ENCODE measurements around the gene VPS13D. TPM values are rescaled to one million over a fixed set of nuclear protein-coding genes. Genes with fewer than 3 reads are reported as not detected.
"Not testable (repeated sequence)": the region's sequence is repeated elsewhere in the genome, so short reads cannot be mapped to it uniquely, and the experiment has no call there.

VPS13D gene
- total RNA-seq, 1 experiment from 2014 or later: 16.0 TPM

DNA sequence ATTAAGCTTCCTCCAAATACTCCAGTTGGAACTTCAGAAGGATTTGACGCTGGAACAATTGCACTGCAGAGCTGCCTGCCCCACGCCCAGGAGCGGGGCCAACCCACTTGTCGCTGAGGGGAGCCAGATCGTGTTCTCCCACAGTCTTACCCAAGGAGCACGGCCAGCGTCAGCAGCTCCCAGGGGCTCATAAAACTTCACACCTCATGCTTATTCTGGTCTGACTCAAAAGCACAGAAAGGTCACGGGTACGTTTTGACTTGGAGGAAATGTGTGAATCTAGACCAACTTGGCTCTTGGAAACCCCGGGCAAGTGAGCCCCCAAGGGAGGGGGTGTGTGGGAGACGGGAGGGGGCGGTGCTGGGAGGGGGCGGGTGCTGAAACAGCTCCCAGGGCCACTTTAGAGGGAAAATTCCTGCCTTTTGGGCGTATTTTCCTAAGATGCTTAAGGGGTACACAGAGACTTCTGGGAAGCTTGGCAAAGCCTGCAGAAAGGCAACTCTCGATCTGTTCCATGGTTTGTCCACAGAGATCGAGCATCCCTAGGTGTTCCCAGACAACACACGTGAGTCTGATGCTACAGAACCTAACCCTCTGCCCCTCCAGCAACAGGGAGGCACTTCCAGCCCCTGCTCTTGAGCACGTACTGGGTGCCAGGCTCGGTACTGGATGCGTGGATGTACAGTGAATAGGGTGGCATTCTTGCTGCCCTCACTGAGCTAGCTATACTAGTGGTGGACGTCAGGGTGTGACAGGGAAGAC is 289.3 kb downstream of the VPS13D start:
- DNase-seq (ENCODE audit: low read depth): no peak
- in situ Hi-C loops (cut with HindIII; ENCODE audit: low pct_unique_long_range_greater_than_20kb, low sequenced_read_pairs): no loop called here

DNA sequence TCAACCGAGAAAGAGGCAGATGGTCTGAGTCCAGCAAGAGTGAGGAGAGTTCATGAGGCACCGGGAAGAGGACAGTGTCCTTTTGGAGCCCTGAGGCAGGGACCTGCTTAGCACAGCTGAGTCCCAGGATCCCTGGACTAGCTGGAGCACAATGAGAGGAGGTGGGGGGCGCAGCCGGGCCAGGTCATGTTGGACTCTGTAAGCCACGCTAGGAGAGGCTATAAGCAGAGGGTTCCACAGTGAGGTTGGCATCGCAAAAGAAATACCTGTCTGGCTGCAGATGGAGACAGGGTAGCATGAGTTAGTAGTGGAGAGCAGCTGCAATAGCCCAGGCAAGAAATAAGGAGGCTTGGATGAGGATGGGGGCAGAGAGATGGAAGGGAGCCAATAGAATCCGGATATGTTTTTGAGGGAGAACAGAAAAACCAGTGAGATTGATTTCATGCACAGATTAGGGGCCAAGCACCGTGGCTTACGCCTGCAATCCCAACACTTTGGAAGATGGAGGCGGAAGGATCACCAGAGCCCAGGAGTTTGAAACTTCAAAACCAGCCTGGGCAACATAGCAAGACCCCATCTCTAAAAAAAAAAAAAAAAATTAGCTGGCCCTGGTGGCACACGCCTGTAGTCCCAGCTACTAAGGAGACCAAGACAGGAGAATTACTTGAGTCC is 290.0 kb downstream of the VPS13D start:
- in situ Hi-C loops (cut with HindIII; ENCODE audit: low pct_unique_long_range_greater_than_20kb, low sequenced_read_pairs): no loop called here
- no peak for DNase-seq (ENCODE audit: low read depth)

DNA sequence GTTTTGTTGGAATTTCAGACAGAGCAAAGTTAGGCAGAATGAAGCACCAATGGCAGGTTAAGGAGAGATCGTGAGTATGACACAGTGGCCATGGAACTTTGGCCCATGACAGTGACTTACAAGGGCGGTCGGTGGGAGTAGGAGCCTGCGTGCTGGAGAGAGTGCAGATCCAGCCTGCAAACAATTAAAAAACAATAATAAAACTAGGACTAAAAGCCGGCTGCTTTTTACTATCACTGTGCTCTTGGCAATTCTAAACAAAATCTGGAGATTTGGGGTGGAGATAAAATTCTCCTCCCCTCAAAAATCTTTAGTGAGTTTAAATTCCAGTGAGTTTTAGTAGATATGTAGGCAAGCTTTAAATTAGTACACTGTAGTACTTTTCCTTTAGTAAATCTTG is 291.3 kb downstream of the VPS13D start:
- in situ Hi-C loops (cut with HindIII; ENCODE audit: low pct_unique_long_range_greater_than_20kb, low sequenced_read_pairs): no loop called here

DNA sequence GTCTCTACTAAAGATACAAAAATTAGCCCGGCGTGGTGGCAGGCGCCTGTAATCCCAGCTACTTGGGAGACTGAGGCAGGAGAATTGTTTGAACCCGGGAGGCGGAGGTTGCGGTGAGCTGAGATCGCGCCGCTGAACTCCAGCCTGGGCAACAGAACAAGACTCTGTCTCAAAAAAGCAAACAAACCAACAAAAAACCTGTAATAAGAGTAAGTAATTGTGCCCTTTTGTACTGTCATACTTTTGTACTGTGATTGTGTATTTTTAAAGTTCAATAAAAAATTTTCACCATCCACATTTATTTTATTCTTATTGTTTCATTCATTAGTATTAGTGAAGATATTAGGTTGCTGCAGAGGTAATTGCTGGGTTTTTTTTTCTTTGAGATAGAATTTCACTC is 292.9 kb downstream of the VPS13D start:
- DNase-seq (ENCODE audit: low read depth); in situ Hi-C loops (cut with HindIII; ENCODE audit: low pct_unique_long_range_greater_than_20kb, low sequenced_read_pairs): not testable (repeated sequence)

More for the DNA sequence above, 291.3 kb downstream of the VPS13D start:
- no peak for DNase-seq (ENCODE audit: low read depth)

DNA sequence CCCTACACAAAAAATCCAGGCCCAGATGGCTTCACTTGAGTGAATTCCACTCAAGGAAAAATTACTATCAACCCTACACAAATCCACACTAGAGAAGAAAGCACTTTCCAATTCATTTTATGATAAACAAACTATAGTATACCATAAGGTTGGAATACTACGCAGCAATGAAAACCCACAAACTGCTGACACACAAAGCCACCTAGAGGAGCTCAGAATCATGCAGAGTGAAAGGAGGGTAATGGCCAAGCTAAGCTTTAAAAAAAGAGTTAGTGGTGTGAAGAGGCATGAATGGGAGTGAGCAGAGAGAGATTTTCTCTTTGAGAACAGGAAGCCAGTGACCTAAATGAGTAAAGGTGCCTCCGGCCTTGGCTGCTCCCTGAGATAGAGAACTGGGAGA is 294.4 kb downstream of the VPS13D start:
- no peak for DNase-seq (ENCODE audit: low read depth)
- in situ Hi-C loops (cut with HindIII; ENCODE audit: low pct_unique_long_range_greater_than_20kb, low sequenced_read_pairs): no loop called here

DNA sequence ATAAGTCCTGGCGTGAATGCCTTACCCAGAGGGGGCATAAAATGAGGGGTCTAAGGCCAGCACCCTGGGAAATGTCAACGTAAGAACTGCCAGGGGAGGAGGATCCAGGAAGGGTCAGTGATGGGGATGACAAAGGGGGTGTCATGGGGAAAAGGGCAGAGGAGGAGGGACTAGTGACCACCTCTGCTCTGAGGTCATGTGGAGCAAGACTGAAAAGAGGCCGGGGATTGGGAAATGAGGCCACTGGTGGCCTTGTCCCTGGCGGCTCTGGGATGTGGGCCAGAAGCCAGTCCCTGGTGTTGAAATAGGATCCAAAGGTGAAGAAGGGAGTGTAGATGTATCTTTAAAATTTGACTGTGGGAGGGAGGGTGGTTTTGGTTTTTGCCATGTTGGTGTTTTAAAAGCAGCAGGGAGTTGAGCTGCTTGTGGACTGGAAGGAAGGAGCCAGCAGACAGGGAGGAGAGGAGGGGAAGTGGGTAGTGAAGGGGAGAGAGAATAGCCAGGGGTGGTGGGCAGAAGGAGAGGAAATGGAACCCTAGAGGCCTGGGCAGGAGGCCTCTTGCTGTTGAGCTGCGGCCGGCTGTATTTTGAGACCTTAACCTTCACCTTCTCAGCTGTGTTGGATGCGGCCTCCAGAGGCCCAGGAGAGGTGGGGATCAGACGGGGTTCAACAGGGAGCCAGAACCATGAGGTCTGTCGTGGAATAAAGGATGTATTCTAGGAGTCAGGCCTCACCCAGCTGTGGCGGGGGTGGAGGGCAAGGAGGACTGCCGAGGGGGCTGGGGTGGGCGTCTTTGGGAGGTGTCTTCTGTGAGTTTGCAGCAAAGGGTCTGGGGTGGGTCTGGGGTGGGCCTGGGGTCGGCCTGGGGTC is 295.7 kb downstream of the VPS13D start:
- no peak for DNase-seq (ENCODE audit: low read depth)
- in situ Hi-C loops (cut with HindIII; ENCODE audit: low pct_unique_long_range_greater_than_20kb, low sequenced_read_pairs): no loop called here

DNA sequence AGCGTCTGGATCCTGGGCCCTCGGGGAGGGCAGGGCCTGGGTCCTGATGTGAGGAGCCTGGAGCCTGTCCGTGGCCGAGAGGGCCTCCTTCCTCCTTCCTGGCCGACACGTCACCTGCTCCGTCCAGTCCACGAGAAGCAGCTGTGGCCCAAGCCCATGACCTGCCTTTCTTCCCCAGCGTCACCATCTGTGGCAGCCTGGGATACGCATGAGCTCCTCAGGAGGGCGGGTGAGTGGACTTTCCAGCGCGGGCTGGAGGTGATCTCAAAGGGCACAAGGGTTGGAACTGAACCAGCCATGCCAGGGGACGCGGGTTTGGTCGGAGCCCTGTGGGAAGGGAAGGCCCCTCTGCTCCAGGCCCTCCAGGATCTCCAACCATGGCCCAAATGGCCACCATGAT is 297.7 kb downstream of the VPS13D start:
- in situ Hi-C loops (cut with HindIII; ENCODE audit: low pct_unique_long_range_greater_than_20kb, low sequenced_read_pairs): no loop called here
- DNase-seq (ENCODE audit: low read depth): no peak

DNA sequence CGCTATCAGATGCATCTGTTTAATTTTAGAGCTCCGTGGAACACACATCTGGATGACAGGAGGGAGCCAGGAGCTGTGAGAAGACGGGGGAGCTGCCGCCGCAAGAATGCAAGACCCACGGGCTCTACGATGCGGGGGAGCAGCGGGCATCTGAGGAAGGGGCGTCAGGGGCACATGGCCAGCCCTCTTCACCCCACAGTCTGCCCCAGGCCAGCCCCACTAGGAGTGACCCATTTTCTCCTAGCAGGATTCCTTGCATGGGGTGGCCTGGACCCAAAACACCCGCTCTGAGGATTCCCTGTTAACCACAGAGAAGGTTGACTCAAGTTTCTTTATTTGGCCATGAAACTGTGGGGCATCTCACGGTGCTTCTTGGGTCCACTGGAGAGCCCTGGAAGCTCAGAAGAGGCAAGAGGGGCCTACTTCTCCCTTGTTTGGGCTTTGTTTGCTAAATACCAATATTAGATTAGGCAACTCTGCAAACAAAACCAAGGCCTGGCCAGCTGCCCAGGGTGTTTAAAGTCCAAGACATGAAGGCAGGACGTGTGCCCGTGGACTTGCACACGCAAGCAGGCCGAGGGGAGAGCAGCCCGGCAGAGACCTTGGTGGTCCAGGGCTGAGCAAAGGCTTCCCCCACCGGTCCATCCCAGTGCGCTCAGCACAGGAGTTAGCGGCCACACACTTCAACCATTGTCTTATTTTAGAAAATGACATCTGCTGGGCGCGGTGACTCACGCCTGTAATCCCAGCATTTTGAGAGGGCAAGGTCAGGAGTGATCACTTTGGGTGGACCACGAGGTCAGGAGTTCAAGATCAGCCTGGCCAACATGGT is 298.4 kb downstream of the VPS13D start:
- DNase-seq (ENCODE audit: low read depth): no peak
- in situ Hi-C loops (cut with HindIII; ENCODE audit: low pct_unique_long_range_greater_than_20kb, low sequenced_read_pairs): no loop called here

DNA sequence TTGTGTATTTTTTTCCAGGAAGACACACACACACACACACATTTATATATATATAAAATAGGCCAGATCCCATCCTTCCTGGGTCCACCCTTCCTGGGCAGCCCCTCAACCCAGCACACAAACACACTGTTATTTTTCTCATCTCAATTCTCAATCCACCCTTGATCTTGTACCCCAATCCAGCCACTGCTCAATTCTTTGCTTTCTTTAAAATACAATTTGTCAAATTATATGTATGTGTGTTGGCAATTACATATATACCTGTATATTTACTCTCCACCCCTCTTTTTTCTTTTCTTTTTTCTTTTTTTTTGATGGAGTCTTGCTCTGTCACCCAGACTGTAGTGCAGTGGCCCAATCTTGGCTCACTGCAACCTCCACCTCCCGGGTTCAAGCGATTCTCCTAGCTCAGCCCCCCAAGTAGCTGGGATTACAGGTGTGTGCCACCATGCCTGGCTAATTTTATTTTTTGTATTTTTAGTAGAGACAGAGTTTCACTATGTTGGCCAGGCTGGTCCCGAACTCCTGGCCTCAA is 299.9 kb downstream of the VPS13D start:
- in situ Hi-C loops (cut with HindIII; ENCODE audit: low pct_unique_long_range_greater_than_20kb, low sequenced_read_pairs): no loop called here
- DNase-seq (ENCODE audit: low read depth): no peak

DNA sequence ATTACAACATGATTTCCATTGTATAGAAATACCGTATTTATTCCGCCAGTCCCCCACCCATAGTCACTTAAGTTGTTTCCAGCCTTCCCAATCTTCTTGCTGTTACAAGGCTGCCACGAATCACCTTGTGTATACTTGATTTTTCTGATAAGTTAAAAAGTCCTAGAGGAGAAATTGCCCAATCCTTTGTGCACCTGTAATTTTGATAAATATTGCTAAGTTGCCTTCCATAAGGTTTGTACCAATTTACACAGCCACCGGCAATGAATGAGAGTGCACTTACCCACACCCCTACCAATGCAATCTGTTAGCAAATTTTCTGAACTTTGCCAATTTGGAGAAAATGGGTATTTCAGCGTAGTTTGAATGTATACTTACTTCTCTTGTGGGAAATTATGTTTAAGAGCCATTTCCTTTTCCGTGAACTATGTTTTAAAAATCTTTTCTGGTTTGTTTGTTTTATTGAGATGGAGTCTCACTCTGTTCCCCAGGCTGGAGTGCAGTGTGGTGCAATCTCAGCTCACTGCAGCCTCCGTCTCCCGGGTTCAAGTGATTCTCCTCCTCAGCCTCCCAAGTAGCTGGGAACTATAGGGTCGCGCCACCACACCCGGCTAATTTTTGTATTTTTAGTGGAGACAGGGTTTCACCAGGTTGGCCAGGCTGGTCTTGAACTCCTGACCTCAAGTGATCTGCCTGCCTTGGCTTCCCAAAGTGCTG is 300.8 kb downstream of the VPS13D start:
- DNase-seq (ENCODE audit: low read depth): no peak
- in situ Hi-C loops (cut with HindIII; ENCODE audit: low pct_unique_long_range_greater_than_20kb, low sequenced_read_pairs): no loop called here

DNA sequence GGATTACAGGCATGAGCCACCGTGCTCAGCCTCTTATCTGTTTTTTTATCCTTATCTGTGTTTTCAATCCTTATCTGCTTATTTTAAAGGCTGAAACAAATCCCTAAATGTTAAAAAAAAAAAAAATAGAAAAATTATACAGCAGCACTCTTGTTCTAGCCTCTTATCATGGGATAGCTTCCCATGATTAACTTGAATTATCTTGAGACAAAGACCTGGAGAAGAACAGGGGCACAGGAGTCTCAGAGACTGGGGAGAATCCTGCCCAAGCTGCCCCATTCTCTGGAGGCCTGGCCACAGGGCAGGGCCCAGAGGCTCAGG is 301.3 kb downstream of the VPS13D start:
- in situ Hi-C loops (cut with HindIII; ENCODE audit: low pct_unique_long_range_greater_than_20kb, low sequenced_read_pairs): no loop called here
- no peak for DNase-seq (ENCODE audit: low read depth)

DNA sequence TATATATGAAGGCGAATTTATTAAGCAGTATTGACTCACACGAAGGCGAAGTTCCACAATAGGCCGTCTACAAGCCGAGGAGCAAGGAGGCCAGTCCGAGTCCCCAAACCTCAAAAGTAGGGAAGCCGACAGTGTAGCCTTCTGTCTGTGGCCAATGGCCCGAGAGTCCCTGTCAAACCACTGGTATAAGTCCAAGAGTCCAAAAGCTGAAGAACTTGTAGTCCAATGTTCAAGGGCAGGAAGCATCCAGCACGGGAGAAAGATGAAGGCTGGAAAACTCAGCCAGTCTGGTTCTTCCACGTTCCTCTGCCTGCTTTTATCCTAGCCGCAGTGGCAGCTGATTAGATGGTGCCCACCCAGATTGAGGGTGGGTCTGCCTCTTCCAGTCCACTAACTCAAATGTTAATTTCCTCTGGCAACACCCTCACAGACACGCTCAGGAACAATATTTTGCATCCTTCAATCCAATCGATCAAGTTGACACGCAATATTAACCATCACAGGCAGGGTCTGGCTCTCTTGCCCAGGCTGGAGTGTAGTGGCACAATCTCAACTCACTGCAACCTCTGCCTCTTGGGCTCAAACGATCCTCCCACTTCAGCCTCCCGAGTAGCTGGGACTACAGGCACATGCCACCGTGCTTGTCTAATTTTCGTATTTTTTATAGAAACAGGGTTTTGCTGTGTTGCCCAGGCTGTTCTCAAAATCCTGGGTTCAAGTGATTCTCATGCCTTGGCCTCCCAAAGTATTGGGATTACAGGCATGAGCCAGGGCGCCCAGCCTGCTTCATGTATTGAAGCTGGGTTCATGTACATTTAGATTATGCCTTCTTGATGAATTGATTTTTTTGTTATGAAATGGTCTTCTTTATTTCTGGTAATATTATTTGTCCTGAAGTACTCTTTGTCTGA is 302.8 kb downstream of the VPS13D start:
- in situ Hi-C loops (cut with HindIII; ENCODE audit: low pct_unique_long_range_greater_than_20kb, low sequenced_read_pairs): no loop called here
- DNase-seq (ENCODE audit: low read depth): no peak

DNA sequence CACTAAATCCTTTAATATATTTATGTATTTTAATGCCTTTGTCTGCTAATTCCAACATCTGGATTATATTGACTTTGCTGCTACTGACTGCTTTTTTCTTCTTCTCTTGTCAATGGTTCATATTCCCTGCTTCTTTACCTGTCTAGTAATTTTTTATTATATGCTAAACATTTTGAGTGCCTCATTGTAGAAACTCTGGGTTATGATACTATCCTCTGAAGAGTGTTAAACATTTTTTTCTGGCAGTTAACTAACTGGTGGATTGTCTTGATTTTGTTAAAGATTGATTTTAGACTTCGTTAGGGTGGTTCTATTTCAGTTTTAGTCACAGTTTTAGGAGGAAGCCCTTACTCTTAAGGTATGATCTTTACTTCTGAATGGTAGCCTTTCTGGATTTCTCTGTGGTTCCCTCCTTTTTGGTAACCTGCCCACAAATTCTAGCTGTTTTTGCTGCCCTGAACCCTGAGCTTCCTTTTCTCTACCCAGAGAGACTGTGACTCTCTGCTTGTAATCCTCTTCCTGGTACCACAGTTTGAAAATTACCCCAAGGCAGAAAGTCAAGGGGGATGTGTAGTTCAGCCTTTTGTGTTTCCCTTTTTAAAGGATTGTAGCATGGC is 306.3 kb downstream of the VPS13D start:
- in situ Hi-C loops (cut with HindIII; ENCODE audit: low pct_unique_long_range_greater_than_20kb, low sequenced_read_pairs): no loop called here
- no peak for DNase-seq (ENCODE audit: low read depth)

DNA sequence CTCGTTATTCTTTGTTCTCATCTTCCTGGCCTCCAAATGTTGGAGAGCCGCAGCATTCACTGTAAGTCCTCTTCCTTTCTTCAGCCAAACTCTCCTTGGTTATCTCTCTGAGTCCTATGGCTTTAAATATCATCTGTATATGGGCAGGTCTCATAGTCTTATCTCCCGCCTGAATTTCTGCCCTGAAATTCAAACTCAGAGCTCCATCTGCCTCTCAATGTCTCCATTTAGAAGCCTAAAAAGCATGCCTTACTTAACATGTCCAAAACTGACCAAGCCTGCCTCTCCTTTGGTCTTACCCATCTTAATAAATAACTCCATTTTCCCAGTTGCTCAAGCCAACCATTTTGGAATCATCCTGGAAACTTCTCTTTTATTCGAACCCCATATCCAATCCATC is 307.5 kb downstream of the VPS13D start:
- in situ Hi-C loops (cut with HindIII; ENCODE audit: low pct_unique_long_range_greater_than_20kb, low sequenced_read_pairs): no loop called here
- no peak for DNase-seq (ENCODE audit: low read depth)

DNA sequence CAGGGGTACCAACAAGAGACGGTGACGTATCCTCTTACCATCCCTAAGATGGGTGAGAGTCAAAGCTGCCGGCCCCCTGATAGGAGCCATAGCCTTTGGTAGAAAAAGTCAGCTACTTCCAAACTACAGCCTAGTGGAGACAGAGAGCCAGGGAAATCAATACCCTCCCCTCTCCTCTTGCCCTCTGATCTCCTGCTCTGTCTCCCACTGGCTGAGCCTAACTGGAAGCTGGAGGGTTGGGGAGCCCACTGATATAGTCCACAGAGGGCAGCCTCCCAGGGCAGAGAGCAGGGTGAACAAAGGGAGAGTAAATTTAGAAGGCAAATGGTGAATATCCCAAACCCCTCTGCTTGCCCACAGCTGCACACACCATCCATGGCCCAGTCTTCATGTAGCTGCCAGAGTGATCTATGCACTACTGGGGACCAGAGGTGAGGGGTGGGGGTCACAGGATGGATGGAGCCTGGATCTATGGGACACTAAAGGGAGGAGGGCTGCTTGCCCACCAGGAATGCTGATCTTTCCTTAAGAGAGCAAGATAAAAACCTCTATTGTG is 308.2 kb downstream of the VPS13D start:
- no peak for DNase-seq (ENCODE audit: low read depth)
- in situ Hi-C loops (cut with HindIII; ENCODE audit: low pct_unique_long_range_greater_than_20kb, low sequenced_read_pairs): no loop called here

DNA sequence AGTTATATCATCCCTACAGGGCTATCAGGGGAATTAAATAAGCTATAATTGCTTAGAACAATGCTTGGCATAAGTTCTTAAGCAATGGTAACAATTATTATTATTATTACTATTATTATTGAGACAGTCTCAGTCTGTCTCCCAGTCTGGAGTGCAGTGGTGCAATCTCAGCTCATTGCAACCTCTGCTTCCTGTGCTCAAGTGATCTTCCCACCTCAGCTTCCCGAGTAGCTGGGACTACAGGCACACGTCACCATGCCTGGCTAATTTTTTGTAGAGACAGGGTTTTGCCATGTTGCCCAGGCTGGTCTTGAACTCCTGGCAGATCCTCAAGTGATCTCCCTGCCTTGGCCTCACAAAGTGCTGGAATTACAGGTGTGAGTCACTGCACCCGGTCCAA is 308.7 kb downstream of the VPS13D start:
- DNase-seq (ENCODE audit: low read depth); in situ Hi-C loops (cut with HindIII; ENCODE audit: low pct_unique_long_range_greater_than_20kb, low sequenced_read_pairs): not testable (repeated sequence)

Data from Caki2 (cell line).